Urinary bladder (tissue), 4 donors: ENCODE data around the gene GIPC3. TPM values are rescaled to one million over a fixed set of nuclear protein-coding genes. Genes with fewer than 3 reads are reported as not detected.

Experiments
- DNase-seq: peaks from one replicate; pipeline ENCODE4 v3.0.0-alpha.2; 2015; ENCODE audit errors: extremely low spot score
- H3K27ac ChIP-seq: one replicate; pipeline ENCODE4 v1.5.1; 2013; ENCODE audit warnings: low read depth, mild to moderate bottlenecking, moderate library complexity
- H3K36me3 ChIP-seq: one replicate; pipeline ENCODE4 v1.6.1; 2013; ENCODE audit warnings: mild to moderate bottlenecking, moderate library complexity; ENCODE audit not compliant: insufficient read depth
- H3K4me1 ChIP-seq: one replicate; pipeline ENCODE4 v1.6.1; 2013; ENCODE audit warnings: mild to moderate bottlenecking, moderate library complexity; ENCODE audit not compliant: insufficient read depth
- H3K4me3 ChIP-seq: one replicate; pipeline ENCODE4 v1.5.1; 2013; ENCODE audit warnings: low read depth, low read length
- WGBS: extraction: QIAGEN DNeasy Blood & Tissue Kit; methylation state at CpG from one replicate; pipeline ENCODE4 v1.1.7; 2013; 5-methylcytosine and 5-hydroxymethylcytosine counted together
- polyA plus RNA-seq: library from polyadenylated mRNA; stranded (reverse); fragments of 200-250 nt; gene quantifications from one replicate; pipeline ENCODE4 v1.2.3, GENCODE V29; 2013
- total RNA-seq: library from RNA; depleted of rRNA; stranded (reverse); fragments of >200 nt; gene quantifications from one replicate; pipeline ENCODE4 v1.2.3, GENCODE V29; 2014
- donor health status: healthy with polysubstance abuse.
- donor health status: healthy.

GIPC3 gene
- total and polyA plus RNA-seq, 2 donors: 0.11 to 0.94 TPM

DNA sequence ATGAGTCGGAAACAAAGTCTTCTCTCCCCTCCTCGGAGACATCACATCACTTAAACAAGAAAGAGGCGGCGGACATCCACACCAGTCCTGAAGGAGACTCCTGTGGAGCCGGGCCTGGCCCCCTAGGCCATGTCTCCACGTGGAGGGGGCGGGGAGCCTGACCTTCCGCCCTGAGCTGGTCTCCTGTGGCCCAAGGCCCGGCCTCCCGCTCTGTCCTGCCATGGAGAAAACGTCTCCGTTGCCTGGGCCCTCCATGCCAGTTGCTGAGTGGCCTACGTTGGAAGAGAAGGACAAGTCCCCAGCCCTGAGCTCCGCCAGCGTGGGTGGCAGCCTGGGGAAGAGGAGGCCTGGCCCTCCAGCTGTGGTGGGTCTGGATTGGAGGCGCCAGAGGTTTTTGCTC, 46.8 kb downstream of the GIPC3 start:
- no peak for DNase-seq
- 87% methylated on average over 16 of the region's 16 CpGs for WGBS
- Histone ChIP-seq H3K4me1 (no peaks in the 10 kb centered on the region), H3K36me3 (peaks cover 1% of the 10 kb centered on the region), H3K4me3 (no peak overlapping the region), H3K27ac (no peak overlapping the region)

DNA sequence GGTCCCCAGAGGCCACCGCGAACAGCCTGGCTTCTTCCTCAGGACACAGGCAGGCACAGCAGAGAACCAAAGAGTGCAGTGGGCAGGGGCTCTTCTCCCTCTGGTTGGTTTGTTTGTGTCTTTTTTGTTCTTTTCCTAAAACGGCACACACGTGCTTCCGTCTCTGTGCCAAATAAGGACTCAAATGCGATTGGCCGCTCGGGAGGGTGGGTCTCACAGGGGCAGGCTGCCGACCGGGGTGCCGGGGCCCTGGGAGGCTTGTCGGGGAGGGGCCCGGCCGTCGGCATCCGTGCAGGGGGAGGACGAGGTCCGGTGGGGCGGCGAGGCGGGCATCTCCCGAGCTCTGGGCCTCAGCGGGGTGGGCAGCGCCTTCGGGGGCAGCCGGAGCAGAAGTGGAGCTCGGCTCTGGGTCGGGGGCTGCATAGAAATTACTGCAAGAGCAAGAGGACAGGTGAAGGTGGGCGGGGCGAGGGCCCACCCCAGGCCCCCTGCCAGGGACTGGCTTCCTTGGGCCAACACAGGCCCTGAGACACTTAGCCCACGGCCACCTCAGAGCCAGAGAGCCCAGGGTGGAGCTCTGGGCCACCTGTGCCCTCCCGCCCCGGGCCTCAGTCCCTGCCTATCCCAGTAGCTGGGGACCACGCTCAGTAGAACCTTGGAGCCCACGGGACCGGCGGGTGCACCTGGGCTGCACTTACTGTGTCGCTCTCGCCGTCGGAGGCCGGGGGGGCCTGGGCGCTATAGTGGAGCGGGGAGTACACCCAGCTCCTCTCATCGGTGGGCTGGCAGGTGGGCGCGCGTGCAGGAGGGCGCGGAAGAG, 47.7 kb downstream of the GIPC3 start:
- H3K27ac ChIP-seq: no peak overlapping the region
- 84% methylated on average over 50 of the region's 50 CpGs for WGBS
- no peak for DNase-seq
- no peak overlapping the region for H3K4me3 ChIP-seq
- peaks cover 2% of the 10 kb centered on the region for H3K36me3 ChIP-seq
- H3K4me1 ChIP-seq: no peaks in the 10 kb centered on the region

DNA sequence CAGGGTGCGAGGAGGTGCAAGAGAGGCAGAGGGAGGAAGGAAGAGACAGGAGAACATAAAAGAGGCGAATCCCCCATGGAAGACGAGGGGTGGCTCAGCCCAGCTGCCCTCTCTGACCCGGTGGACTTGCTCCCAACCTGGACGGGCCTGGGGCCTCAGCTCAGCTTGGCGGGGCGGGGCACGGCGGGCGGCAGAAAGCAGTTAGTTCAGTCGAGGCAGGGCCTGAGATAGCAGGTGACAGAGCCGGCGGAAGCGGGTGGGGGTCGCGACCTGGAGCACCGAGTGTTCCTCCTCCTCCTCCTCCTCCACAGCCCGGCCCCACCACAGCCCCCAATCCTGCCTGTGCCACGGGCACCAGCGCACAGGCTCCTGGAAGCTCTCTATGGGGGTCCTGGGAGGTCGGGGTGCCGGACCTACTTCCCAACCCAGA, 48.3 kb downstream of the GIPC3 start:
- Histone ChIP-seq H3K4me1 (no peaks in the 10 kb centered on the region), H3K4me3 (no peak overlapping the region), H3K36me3 (peaks cover 2% of the 10 kb centered on the region), H3K27ac (no peak overlapping the region)
- DNase-seq: no peak
- WGBS: 89% methylated on average over 22 of the region's 22 CpGs

DNA sequence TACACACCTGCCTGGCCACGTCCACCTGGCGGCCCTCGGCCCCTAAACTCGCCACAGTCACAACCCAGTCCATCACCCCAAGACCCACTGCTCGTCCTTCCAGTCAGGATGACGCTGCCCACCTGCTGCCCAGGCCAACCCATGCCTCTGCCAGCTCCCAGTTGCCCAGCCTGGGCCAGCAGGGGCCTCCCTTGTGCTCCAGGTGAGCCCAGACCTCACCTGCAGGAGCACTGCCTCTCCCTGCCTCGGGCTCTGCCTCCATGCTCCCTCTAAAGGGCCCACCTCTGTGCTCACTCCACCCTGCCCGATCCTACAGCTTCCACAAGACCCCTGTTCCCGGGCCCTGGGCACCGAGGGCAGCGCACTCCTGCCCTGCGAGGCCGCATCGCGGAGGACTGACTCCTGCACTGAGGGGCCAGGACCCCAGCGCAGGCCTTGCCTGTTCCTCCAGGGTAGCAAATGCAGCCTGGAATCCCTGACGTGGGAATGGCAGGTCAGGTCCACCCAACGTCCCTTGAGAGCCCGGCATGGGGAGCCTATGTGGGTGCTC, 49.3 kb downstream of the GIPC3 start:
- Histone ChIP-seq H3K4me3 (no peak overlapping the region), H3K4me1 (no peaks in the 10 kb centered on the region), H3K27ac (no peak overlapping the region), H3K36me3 (peaks cover 2% of the 10 kb centered on the region)
- WGBS: 93% methylated on average over 19 of the region's 19 CpGs
- no peak for DNase-seq

DNA sequence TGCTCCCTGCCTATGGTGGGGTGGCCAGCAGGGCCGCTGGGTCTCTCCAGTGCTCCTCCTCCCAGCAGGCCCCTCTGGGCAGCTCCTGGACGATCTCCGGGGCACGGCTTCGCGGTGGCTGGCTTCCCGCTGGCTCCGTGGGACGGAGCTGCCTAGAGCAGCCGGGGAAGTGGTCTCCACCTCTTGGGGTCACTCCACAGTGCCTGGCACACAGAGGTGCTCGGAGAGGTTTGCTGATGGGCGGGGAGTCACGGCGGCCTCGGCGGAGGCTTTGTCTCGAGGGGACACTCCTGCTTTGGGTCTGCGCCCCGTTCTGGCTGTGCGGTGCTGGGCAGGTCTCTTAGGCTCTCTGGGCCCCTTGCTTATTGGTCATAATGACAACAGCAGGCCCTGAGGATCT, 51.2 kb downstream of the GIPC3 start:
- Histone ChIP-seq H3K36me3 (peaks cover 2% of the 10 kb centered on the region), H3K4me1 (no peaks in the 10 kb centered on the region), H3K4me3 (no peak overlapping the region), H3K27ac (no peak overlapping the region)
- no peak for DNase-seq
- 87% methylated on average over 20 of the region's 20 CpGs for whole genome bisulfite sequencing

DNA sequence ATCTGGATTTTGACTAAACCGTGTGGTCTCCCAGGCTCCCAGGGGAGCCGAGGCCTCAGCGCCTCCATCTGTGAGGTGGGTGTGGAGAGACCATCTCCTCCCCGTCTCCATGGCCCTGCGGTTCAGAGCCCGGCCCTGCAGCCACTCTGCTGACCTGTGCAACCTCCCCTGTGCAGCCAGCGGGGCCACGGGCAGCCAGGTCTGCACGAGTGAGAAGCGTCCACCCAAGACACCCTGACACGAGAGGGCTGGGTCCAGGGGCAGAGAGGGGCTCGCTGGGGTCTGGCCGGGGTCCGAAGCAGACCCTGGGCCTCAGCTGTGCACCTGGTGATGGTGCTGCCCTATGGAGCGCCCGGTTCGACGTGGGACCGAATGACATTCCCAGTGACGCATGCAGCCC, 51.7 kb downstream of the GIPC3 start:
- H3K36me3 ChIP-seq: peaks cover 3% of the 10 kb centered on the region
- no peak overlapping the region for H3K27ac ChIP-seq
- H3K4me1 ChIP-seq: no peaks in the 10 kb centered on the region
- H3K4me3 ChIP-seq: no peak overlapping the region
- 94% methylated on average over 20 of the region's 20 CpGs for WGBS
- no peak for DNase-seq

DNA sequence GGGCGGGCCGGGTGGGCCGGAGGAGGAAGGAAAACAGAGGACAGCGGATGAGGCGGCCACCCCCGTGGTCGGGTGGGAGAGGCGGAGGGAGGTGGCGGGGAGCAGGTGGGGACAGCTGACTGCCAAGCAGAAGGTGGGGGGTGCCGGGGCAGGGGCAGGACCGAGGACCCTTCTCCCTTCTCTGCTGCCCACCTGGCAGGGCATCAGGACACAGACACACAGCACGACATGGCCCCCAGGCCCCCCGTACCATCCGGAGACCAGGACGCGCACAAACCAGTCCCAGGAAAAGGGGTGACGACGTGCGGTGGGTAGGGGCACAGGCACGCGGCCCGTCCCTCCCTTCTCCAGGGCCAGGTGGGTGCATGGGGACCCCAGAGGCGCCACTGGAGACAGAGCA, 52.3 kb downstream of the GIPC3 start:
- Histone ChIP-seq H3K36me3 (peaks cover 3% of the 10 kb centered on the region), H3K27ac (no peak overlapping the region), H3K4me1 (no peaks in the 10 kb centered on the region), H3K4me3 (no peak overlapping the region)
- WGBS: 91% methylated on average over 23 of the region's 23 CpGs
- DNase-seq: no peak

DNA sequence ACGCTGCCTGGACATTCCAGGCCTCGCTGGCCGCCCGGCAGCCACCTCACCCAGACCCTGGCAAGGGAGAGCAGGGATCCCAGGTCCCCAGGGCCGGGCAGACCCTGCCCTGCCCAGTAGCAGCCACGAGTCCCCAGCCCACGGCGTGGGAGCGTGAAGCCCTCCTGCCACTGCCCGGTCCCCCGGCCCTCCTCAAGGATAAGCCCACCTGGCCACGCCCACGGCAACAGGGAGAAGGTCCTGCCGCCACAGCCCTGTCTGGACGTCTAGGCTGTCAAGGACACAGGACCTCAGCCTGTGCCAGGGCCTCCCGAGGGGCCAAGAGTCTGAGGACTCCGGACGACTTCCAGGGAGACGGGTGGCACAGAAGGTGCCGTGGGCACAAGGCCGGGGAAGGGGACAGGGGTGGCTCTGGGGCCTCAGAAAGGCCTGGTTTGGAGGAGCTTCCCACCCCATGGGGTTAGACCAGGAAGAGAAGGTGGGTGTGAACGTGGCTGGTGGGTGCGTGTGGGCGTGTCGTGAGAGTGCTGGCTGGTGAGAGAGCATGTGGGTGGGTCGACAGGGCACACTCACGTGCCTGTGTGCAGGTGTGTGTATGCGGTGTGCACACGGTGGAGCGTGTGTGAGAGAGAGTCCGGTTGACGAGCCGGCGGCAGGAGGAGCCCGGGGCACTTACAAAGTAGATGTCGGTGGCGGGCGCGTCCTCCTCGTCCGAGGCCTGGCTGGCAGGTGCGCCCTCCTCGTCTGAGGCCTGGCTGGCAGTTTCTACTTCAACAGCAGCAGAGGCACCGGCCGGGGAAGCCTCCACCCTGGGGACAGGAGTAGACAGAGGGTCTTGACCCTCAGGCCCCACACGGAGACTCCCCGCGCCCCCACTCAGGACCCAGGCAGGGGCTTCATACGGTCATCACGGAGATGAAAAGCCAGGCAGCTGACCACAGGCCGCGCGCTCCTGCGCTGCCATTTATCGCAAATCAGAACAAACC, 53.2 kb downstream of the GIPC3 start:
- Histone ChIP-seq H3K4me1 (no peaks in the 10 kb centered on the region), H3K27ac (no peak overlapping the region), H3K36me3 (peaks cover 3% of the 10 kb centered on the region), H3K4me3 (no peak overlapping the region)
- DNase-seq: no peak
- whole genome bisulfite sequencing: 93% methylated on average over 55 of the region's 55 CpGs

DNA sequence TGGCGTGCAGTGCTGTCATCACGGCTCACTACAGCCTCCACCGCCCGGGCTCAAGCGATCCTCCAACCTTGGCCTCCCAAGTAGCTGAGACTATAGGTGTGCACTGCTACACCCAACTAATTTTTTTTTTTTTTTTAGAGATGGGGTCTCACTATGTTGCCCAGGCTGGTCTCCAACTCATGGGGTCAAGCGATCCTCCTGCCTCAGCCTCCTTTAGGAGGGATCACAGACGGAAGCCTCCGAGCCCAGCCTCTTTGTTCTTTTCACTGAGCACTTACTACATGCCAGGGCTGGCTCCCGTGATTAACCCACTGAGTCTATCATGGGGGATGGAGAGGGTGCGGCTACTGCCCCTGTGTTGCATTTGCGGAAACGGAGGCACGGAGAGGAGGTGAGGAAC, 54.2 kb downstream of the GIPC3 start:
- Histone ChIP-seq H3K36me3 (peaks cover 3% of the 10 kb centered on the region), H3K27ac (no peak overlapping the region), H3K4me1 (no peaks in the 10 kb centered on the region), H3K4me3 (no peak overlapping the region)
- WGBS: 98% methylated on average over 13 of the region's 13 CpGs
- DNase-seq: no peak

DNA sequence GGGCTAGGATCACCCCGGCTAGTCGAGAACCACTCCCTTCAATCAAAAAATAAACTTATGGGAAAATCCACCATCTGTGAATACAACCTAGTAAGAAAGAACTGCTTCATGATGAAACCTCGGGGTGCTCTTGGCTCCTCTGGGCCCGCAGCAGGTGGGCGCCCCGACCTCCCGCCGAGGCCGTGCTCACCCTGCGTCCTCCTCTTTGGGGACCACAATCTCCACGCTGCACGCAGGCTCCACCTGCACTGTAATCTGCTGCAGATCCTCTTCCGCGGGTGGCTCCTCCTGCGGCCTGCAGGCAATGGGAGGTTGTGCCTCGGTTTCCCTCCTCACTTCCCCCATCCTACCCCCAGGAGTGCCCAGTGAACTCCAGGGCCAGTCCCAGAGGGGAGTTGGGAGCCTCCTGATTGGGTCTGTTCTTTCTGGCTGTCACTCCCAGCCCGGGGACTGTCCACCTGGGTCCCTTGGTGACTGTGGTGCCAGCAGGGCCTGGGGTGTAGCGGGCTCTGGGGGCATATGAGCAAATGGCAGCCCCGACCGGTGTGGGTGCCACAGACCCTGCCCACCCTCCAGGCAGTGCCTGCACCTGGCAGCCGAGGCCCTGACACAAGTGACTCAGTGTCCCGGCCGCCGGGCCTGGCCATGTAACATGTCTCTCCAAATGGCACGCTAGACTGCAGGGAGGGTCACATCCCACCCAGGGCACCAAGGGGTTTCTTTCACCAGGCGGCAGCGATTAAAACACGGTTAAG, 56.4 kb downstream of the GIPC3 start:
- Histone ChIP-seq H3K27ac (no peak overlapping the region), H3K36me3 (peaks cover 3% of the 10 kb centered on the region), H3K4me1 (no peaks in the 10 kb centered on the region), H3K4me3 (no peak overlapping the region)
- no peak for DNase-seq
- WGBS: 96% methylated on average over 28 of the region's 28 CpGs

DNA sequence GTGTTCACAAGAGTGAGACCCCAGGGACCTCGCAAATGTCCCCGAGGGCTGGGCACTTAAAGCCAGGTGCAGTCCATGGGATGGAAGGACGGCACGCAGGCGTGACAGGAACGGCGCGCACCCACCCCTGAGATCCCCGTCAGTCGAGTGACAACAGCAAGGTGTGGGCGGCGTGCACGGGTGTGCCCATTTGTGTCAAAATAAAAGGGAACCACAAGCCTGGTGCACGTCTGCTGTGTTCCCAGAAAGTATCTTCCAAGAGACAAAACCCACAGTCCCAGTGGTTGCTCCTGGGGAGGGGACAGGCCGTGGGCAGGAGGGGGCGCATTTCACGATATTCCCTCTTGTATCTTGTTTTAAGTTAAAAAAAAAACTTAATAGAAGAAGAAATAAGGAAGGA, 57.0 kb downstream of the GIPC3 start:
- Histone ChIP-seq H3K27ac (no peak overlapping the region), H3K36me3 (peaks cover 1% of the 10 kb centered on the region), H3K4me1 (no peaks in the 10 kb centered on the region), H3K4me3 (no peak overlapping the region)
- DNase-seq: no peak
- 90% methylated on average over 17 of the region's 17 CpGs for WGBS
